ENCODE results near the gene BMP6.

The BMP6 gene

GRCh38 chr6:7902867-7903266 lies 177.0 kb downstream of the BMP6 start:
- Histone ChIP-seq H3K18ac (ENCODE audit: low read depth in 1 of 2, low read length in 2 of 2) (no peak overlapping the region), H3K4me1 (ENCODE audit: control insufficient read depth, insufficient read depth, low read depth, low read length) (peaks cover 18% of the 10 kb centered on the region), H3K23ac (ENCODE audit: low read length in 2 of 2) (no peak overlapping the region), H2BK5ac (ENCODE audit: low read depth, low read length, poor library complexity, severe bottlenecking) (no peak overlapping the region), H2BK15ac (ENCODE audit: low read depth, poor library complexity, severe bottlenecking) (no peak overlapping the region), H3K27me3 (ENCODE audit: control insufficient read depth in 1 of 2, insufficient read depth in 1 of 2, low read length in 2 of 2) (no peaks in the 10 kb centered on the region), H3K9me3 (ENCODE audit: control insufficient read depth, low read length) (no peaks in the 10 kb centered on the region), H2BK120ac (ENCODE audit: low read depth, low read length) (no peak overlapping the region), H3K4me3 (ENCODE audit: insufficient read depth in 1 of 2, low read depth in 1 of 2, low read length in 2 of 2) (no peak overlapping the region), H3K27ac (ENCODE audit: low read length, poor library complexity, severe bottlenecking) (no peak overlapping the region), H3K79me1 (replicated peaks; ENCODE audit: low read length, poor library complexity, severe bottlenecking) (peaks cover 54% of the 10 kb centered on the region), H2AK5ac (ENCODE audit: low read length, severe bottlenecking) (no peak overlapping the region), H3K9ac (ENCODE audit: low read length) (no peak overlapping the region), H2AFZ (ENCODE audit: low read depth, low read length) (no peak overlapping the region), H3K4ac (ENCODE audit: low read depth in 1 of 2, low read length in 2 of 2) (no peak overlapping the region), H3K4me2 (ENCODE audit: low read length, poor library complexity, severe bottlenecking) (no peak overlapping the region), H4K8ac (ENCODE audit: low read length) (no peak overlapping the region), H2BK12ac (ENCODE audit: low read length in 2 of 2) (no peak overlapping the region), H3K36me3 (ENCODE audit: control insufficient read depth in 1 of 2, insufficient read depth in 2 of 2, low read depth in 1 of 2, low read length in 2 of 2) (peaks cover 46 to 68% of the 10 kb centered on the region in 2 experiments), H4K91ac (ENCODE audit: low read length) (no peak overlapping the region), H3K14ac (ENCODE audit: low read length in 2 of 2) (no peak overlapping the region)
- 100% methylated on average over 1 of the region's 1 CpG for whole genome bisulfite sequencing
- DNase-seq = no peak

- H3K23ac ChIP-seq (ENCODE audit: low read length in 2 of 2) = no peak overlapping the region
- H3K14ac ChIP-seq (ENCODE audit: low read length in 2 of 2) = no peak overlapping the region
- H2BK120ac ChIP-seq (ENCODE audit: low read depth, low read length) = no peak overlapping the region
- H3K36me3 ChIP-seq (ENCODE audit: control insufficient read depth in 1 of 2, insufficient read depth in 2 of 2, low read depth in 1 of 2, low read length in 2 of 2) = peaks cover 39 to 60% of the 10 kb centered on the region in 2 experiments
- H3K4ac ChIP-seq (ENCODE audit: low read depth in 1 of 2, low read length in 2 of 2) = no peak overlapping the region
- peaks cover 53% of the 10 kb centered on the region for H3K79me1 ChIP-seq (replicated peaks; ENCODE audit: low read length, poor library complexity, severe bottlenecking)
- H2AK5ac ChIP-seq (ENCODE audit: low read length, severe bottlenecking) = no peak overlapping the region
- no peak overlapping the region for H2BK12ac ChIP-seq (ENCODE audit: low read length in 2 of 2)
- H3K27me3 ChIP-seq (ENCODE audit: control insufficient read depth in 1 of 2, insufficient read depth in 1 of 2, low read length in 2 of 2) = no peaks in the 10 kb centered on the region
- H2BK5ac ChIP-seq (ENCODE audit: low read depth, low read length, poor library complexity, severe bottlenecking) = no peak overlapping the region
- no peak overlapping the region for H3K27ac ChIP-seq (ENCODE audit: low read length, poor library complexity, severe bottlenecking)
- no peak overlapping the region for H2BK15ac ChIP-seq (ENCODE audit: low read depth, poor library complexity, severe bottlenecking)
- no peak overlapping the region for H2AFZ ChIP-seq (ENCODE audit: low read depth, low read length)
- no peak overlapping the region for H3K4me3 ChIP-seq (ENCODE audit: insufficient read depth in 1 of 2, low read depth in 1 of 2, low read length in 2 of 2)
- no peak overlapping the region for H3K4me2 ChIP-seq (ENCODE audit: low read length, poor library complexity, severe bottlenecking)
- no peak overlapping the region for H3K9ac ChIP-seq (ENCODE audit: low read length)
- no peaks in the 10 kb centered on the region for H3K9me3 ChIP-seq (ENCODE audit: control insufficient read depth, low read length)
- H4K8ac ChIP-seq (ENCODE audit: low read length) = no peak overlapping the region
- DNase-seq = no peak
- H3K4me1 ChIP-seq (ENCODE audit: control insufficient read depth, insufficient read depth, low read depth, low read length) = peaks cover 19% of the 10 kb centered on the region
- no peak overlapping the region for H3K18ac ChIP-seq (ENCODE audit: low read depth in 1 of 2, low read length in 2 of 2)
- no peak overlapping the region for H4K91ac ChIP-seq (ENCODE audit: low read length)
- WGBS = 99% methylated on average over 3 of the region's 3 CpGs
Observed at GRCh38 chr6:7903673-7904072, 177.8 kb downstream of the BMP6 start.

- Histone ChIP-seq H3K23ac (ENCODE audit: low read length in 2 of 2) (no peak overlapping the region), H3K9me3 (ENCODE audit: control insufficient read depth, low read length) (no peaks in the 10 kb centered on the region), H3K79me1 (replicated peaks; ENCODE audit: low read length, poor library complexity, severe bottlenecking) (peaks cover 52% of the 10 kb centered on the region), H4K8ac (ENCODE audit: low read length) (no peak overlapping the region), H2BK5ac (ENCODE audit: low read depth, low read length, poor library complexity, severe bottlenecking) (no peak overlapping the region), H3K4ac (ENCODE audit: low read depth in 1 of 2, low read length in 2 of 2) (no peak overlapping the region), H4K91ac (ENCODE audit: low read length) (no peak overlapping the region), H3K36me3 (ENCODE audit: control insufficient read depth in 1 of 2, insufficient read depth in 2 of 2, low read depth in 1 of 2, low read length in 2 of 2) (peaks cover 34 to 49% of the 10 kb centered on the region in 2 experiments), H3K4me2 (ENCODE audit: low read length, poor library complexity, severe bottlenecking) (no peak overlapping the region), H3K27me3 (ENCODE audit: control insufficient read depth in 1 of 2, insufficient read depth in 1 of 2, low read length in 2 of 2) (no peaks in the 10 kb centered on the region), H3K27ac (ENCODE audit: low read length, poor library complexity, severe bottlenecking) (no peak overlapping the region), H2BK15ac (ENCODE audit: low read depth, poor library complexity, severe bottlenecking) (no peak overlapping the region), H3K18ac (ENCODE audit: low read depth in 1 of 2, low read length in 2 of 2) (no peak overlapping the region), H2AK5ac (ENCODE audit: low read length, severe bottlenecking) (no peak overlapping the region), H2AFZ (ENCODE audit: low read depth, low read length) (no peak overlapping the region), H3K4me1 (ENCODE audit: control insufficient read depth, insufficient read depth, low read depth, low read length) (peaks cover 20% of the 10 kb centered on the region), H2BK120ac (ENCODE audit: low read depth, low read length) (no peak overlapping the region), H3K14ac (ENCODE audit: low read length in 2 of 2) (no peak overlapping the region), H2BK12ac (ENCODE audit: low read length in 2 of 2) (no peak overlapping the region), H3K4me3 (ENCODE audit: insufficient read depth in 1 of 2, low read depth in 1 of 2, low read length in 2 of 2) (no peak overlapping the region), H3K9ac (ENCODE audit: low read length) (no peak overlapping the region)
- WGBS = 96% methylated on average over 5 of the region's 5 CpGs
- DNase-seq = no peak
Observed at GRCh38 chr6:7904654-7905319, 178.9 kb downstream of the BMP6 start.

- Histone ChIP-seq H3K4me3 (ENCODE audit: insufficient read depth in 1 of 2, low read depth in 1 of 2, low read length in 2 of 2) (no peak overlapping the region), H4K91ac (ENCODE audit: low read length) (no peak overlapping the region), H3K9ac (ENCODE audit: low read length) (no peak overlapping the region), H3K18ac (ENCODE audit: low read depth in 1 of 2, low read length in 2 of 2) (no peak overlapping the region), H3K27me3 (ENCODE audit: control insufficient read depth in 1 of 2, insufficient read depth in 1 of 2, low read length in 2 of 2) (no peaks in the 10 kb centered on the region), H2BK5ac (ENCODE audit: low read depth, low read length, poor library complexity, severe bottlenecking) (no peak overlapping the region), H3K4me2 (ENCODE audit: low read length, poor library complexity, severe bottlenecking) (no peak overlapping the region), H3K36me3 (ENCODE audit: control insufficient read depth in 1 of 2, insufficient read depth in 2 of 2, low read depth in 1 of 2, low read length in 2 of 2) (peaks cover 34 to 43% of the 10 kb centered on the region in 2 experiments), H2AK5ac (ENCODE audit: low read length, severe bottlenecking) (no peak overlapping the region), H3K27ac (ENCODE audit: low read length, poor library complexity, severe bottlenecking) (no peak overlapping the region), H4K8ac (ENCODE audit: low read length) (no peak overlapping the region), H3K9me3 (ENCODE audit: control insufficient read depth, low read length) (no peaks in the 10 kb centered on the region), H2AFZ (ENCODE audit: low read depth, low read length) (no peak overlapping the region), H3K14ac (ENCODE audit: low read length in 2 of 2) (no peak overlapping the region), H3K23ac (ENCODE audit: low read length in 2 of 2) (no peak overlapping the region), H3K4ac (ENCODE audit: low read depth in 1 of 2, low read length in 2 of 2) (no peak overlapping the region), H2BK120ac (ENCODE audit: low read depth, low read length) (no peak overlapping the region), H2BK12ac (ENCODE audit: low read length in 2 of 2) (no peak overlapping the region), H2BK15ac (ENCODE audit: low read depth, poor library complexity, severe bottlenecking) (no peak overlapping the region), H3K4me1 (ENCODE audit: control insufficient read depth, insufficient read depth, low read depth, low read length) (peaks cover 19% of the 10 kb centered on the region), H3K79me1 (replicated peaks; ENCODE audit: low read length, poor library complexity, severe bottlenecking) (peaks cover 52% of the 10 kb centered on the region)
- DNase-seq = no peak
- 94% methylated on average over 2 of the region's 2 CpGs for WGBS
Observed at GRCh38 chr6:7905416-7905815, 179.5 kb downstream of the BMP6 start.
